ENCODE results near the gene FOXP1. TPM values are rescaled to one million over a fixed set of nuclear protein-coding genes. Genes with fewer than 3 reads are reported as not detected.

The FOXP1 gene
- total and polyA plus RNA-seq, 8 donors, result 12.3 to 215 (median 117) TPM

GRCh38 chr3:71350998-71351397 is 232.5 kb downstream of the FOXP1 start:
- Histone ChIP-seq H3K4me1 (peaks cover 0 to 12% (median 12%) of the 10 kb centered on the region in 4 donors), H3K27ac (no peak overlapping the region), H3K36me3 (peaks cover 0 to 3% (median 0%) of the 10 kb centered on the region in 4 donors), H3K4me3 (no peak overlapping the region), H3K27me3 (no peaks in the 10 kb centered on the region), H3K9me3 (no peaks in the 10 kb centered on the region)
- TF ChIP-seq POLR2AphosphoS5 (IDR thresholded peaks at IDR 0.05), result no peak
- TF ChIP-seq POLR2A (IDR thresholded peaks at IDR 0.05), result no peak
- no peak for TF ChIP-seq CTCF (IDR thresholded peaks at IDR 0.05)
- no peak for TF ChIP-seq EP300 (IDR thresholded peaks at IDR 0.05)
- intact Hi-C loops (cut with DNase I; ENCODE audit: low total_unique reads), result no loop called here
- DNase-seq, result no peak
- 77 to 98% (median 95%) methylated on average over 4 of the region's 4 CpGs for WGBS, 5 donors

- Histone ChIP-seq H3K4me1 (peaks cover 0 to 12% (median 11%) of the 10 kb centered on the region in 4 donors), H3K4me3 (no peak overlapping the region), H3K27ac (no peak overlapping the region), H3K9me3 (no peaks in the 10 kb centered on the region), H3K27me3 (no peaks in the 10 kb centered on the region), H3K36me3 (no peaks in the 10 kb centered on the region)
- 89 to 99% (median 98%) methylated on average over 2 of the region's 2 CpGs for WGBS, 5 donors
- TF ChIP-seq POLR2AphosphoS5 (IDR thresholded peaks at IDR 0.05) (no peak), CTCF (IDR thresholded peaks at IDR 0.05) (no peak), EP300 (IDR thresholded peaks at IDR 0.05) (no peak), POLR2A (IDR thresholded peaks at IDR 0.05) (no peak)
- no peak for DNase-seq
- intact Hi-C loops (cut with DNase I; ENCODE audit: low total_unique reads), result no loop called here
Measured at GRCh38 chr3:71348831-71349230, 234.7 kb downstream of the FOXP1 start.

GRCh38 chr3:71348001-71348632 is 235.4 kb downstream of the FOXP1 start:
- no peak for TF ChIP-seq CTCF (IDR thresholded peaks at IDR 0.05)
- TF ChIP-seq POLR2A (IDR thresholded peaks at IDR 0.05), result no peak
- TF ChIP-seq POLR2AphosphoS5 (IDR thresholded peaks at IDR 0.05), result no peak
- TF ChIP-seq EP300 (IDR thresholded peaks at IDR 0.05), result no peak
- Histone ChIP-seq H3K36me3 (no peaks in the 10 kb centered on the region), H3K4me3 (no peak overlapping the region), H3K27ac (no peak overlapping the region), H3K27me3 (no peaks in the 10 kb centered on the region), H3K4me1 (peaks cover 0 to 12% (median 11%) of the 10 kb centered on the region in 4 donors), H3K9me3 (no peaks in the 10 kb centered on the region)
- WGBS, 5 donors, result 84 to 90% (median 86%) methylated on average over 9 of the region's 9 CpGs
- intact Hi-C loops (cut with DNase I; ENCODE audit: low total_unique reads), result no loop called here
- no peak for DNase-seq

- no peak for DNase-seq
- Histone ChIP-seq H3K27ac (no peak overlapping the region), H3K4me3 (no peak overlapping the region), H3K9me3 (peaks cover 0 to 5% (median 0%) of the 10 kb centered on the region in 4 donors), H3K36me3 (peaks cover 0 to 4% (median 0%) of the 10 kb centered on the region in 4 donors), H3K27me3 (no peaks in the 10 kb centered on the region), H3K4me1 (peaks cover 0 to 9% (median 3%) of the 10 kb centered on the region in 4 donors)
- intact Hi-C loops (cut with DNase I; ENCODE audit: low total_unique reads), result no loop called here
- 86 to 95% (median 91%) methylated on average over 4 of the region's 4 CpGs for WGBS, 5 donors
- TF ChIP-seq CTCF (IDR thresholded peaks at IDR 0.05) (no peak), POLR2A (IDR thresholded peaks at IDR 0.05) (no peak), POLR2AphosphoS5 (IDR thresholded peaks at IDR 0.05) (no peak), EP300 (IDR thresholded peaks at IDR 0.05) (no peak)
Measured at GRCh38 chr3:71346061-71346460, 237.5 kb downstream of the FOXP1 start.
